HG02763 (cell line): ENCODE measurements around the gene EXT2.

Source experiments
- ATAC-seq: cut with Tn5 transposase; IDR thresholded peaks from one replicate; pipeline ENCODE4 v1.9.1; 2021; ENCODE audit warnings: mild to moderate bottlenecking, moderate library complexity; ENCODE audit not compliant: unreplicated experiment

EXT2 gene

DNA sequence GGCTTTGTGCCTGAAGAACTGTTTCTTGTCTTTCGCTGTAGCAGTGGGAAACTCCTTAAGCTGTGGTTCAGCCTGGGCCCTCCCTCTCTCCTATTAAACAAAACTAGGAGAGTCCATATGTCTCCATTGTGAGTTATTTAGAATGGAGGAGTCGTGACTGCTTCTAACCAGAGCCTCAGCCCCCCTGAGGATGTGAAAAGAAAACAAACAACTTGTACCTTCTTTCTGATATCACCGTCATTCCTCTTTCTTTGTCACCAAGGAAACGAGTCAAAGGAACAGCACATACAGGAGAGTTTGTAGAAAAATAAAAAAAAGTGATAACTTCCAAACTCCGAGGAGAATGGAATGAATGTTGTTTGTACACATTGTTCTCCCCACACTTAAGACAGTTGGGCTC is 11.6 kb upstream of the EXT2 start:
- ATAC-seq: no peak

GRCh38 chr11:44085330-44085729 is 10.1 kb upstream of the EXT2 start:
- ATAC-seq: no peak

DNA sequence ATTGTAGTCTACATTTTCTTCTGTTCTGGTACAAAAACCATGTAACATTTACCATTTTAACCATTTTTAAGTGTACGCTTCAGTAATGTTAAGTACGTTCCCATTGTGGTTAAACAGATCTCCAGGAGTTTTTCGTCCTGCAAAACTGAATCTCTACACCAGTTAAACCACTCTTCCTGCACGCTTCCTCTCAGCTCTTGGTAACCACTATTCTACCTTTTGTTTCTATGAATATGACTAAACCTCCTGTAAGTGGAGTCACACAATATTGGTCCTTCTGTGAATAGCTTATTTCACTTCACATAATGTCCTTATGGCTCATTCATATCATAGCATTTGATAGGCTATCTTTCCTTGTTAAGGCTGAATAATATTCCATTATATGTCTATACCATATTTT is 7.1 kb upstream of the EXT2 start:
- no peak for ATAC-seq

DNA sequence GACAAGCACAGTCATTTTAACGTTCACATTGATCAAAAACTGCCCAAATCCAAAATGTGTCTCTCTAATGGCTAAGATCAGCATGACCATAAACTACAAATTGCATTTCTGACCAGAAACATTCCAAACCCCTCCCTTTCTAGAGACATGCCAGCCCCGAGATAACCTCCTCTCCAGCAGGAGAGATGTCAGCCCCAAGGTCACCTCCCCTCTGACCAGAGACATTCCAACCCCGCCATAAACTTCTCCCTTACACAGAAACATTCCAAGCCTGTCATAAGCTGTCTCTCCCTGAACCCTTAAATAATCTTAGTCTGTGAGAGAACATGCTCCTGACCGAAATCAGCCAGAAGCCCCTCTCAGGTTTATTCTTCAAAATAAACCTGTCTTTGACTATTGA is 6.6 kb upstream of the EXT2 start:
- ATAC-seq: no peak

DNA sequence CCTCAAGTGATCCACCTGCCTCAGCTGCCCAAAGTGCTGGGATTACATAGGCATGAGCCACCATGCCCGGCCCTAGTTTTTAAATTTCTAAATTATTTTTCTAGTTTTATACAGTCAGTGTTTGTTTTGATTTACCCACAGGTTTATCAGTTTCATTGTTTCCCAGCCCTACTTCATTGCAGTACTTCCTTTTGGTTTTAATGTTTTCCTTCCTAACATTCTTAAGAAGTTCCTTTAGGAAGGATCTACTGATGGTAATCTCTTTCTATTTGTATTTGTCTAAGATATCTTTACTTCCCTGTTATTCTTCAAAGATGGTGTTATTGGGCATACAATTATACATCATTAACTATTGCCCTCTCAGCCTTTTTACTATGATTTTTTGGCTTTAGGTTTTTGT is 4.9 kb upstream of the EXT2 start:
- ATAC-seq: no peak

GRCh38 chr11:44094260-44094868 is 1.1 kb upstream of the EXT2 start:
- peak; percentile 32 for ATAC-seq

GRCh38 chr11:44096360-44097185 is 1.1 kb downstream of the EXT2 start:
- no peak for ATAC-seq

- no peak for ATAC-seq
Observed at GRCh38 chr11:44097821-44098220, 2.3 kb downstream of the EXT2 start.

DNA sequence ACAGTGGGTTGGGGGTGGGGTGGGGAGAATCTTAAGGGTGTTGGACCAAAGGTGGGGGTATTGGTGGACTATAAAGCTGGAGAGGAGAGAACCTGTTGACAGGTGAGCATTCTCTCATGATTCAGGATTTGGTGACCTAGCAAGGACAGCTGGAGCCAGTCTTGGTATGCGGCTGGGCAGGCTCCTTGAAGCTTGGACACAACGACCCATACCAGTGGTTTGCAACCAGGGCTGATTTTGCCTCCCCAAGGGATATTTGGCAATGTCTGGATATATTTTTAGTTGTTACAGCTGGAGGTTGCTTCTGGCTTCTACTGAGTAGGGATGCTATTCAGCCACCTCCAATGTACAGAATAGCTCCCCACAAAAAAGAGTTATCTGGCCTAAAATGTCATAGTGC is 5.6 kb downstream of the EXT2 start:
- ATAC-seq: no peak

GRCh38 chr11:44104481-44105294 is 9.2 kb downstream of the EXT2 start:
- ATAC-seq: no peak

DNA sequence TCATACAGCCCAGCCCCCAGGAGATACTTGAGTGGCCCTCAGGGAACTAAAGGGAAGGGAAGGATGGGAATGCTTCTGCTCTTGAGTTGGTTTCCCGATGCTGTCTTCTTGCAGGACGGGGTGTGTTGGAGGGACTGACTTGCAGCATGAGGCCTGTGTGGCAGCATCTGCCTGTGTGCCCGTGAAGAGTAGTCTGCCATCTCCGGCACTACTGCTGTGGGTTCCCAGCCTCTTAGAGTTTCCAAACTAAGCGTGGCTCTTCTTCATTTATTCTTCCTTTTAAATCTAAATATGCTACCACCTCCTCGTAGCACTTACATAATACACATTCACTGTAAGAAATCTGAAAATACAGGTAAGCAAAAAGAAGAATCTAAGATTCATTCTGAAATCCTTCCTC is 12.8 kb downstream of the EXT2 start:
- no peak for ATAC-seq

DNA sequence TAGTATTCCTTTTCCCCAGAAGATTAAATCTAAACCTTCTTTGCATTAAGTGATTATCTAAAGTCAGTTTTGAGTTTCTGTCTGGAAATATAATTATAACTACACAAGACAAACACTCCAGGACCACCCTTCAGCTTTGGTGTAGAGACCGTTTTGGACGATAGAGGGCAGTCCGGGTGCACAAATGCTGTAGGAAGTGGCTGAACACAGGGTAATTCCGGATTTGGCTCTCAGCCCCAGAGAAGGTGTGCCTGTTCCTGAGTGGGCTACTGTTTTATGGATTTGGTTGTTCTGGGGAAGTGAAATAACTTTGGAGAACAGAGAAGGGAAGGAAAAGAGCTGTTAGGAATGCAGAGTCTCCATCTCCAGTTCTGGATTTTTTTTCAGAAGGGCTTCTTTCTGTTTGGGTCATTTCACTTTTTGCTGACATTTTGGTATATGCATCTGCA is 14.8 kb downstream of the EXT2 start:
- ATAC-seq: peak; percentile 90

GRCh38 chr11:44112091-44112821 is 16.8 kb downstream of the EXT2 start:
- no peak for ATAC-seq

- no peak for ATAC-seq
Observed at GRCh38 chr11:44113018-44113417, 17.5 kb downstream of the EXT2 start.

GRCh38 chr11:44113572-44113971 is 18.1 kb downstream of the EXT2 start:
- ATAC-seq: no peak

GRCh38 chr11:44116234-44116830 is 20.9 kb downstream of the EXT2 start:
- no peak for ATAC-seq

GRCh38 chr11:44120169-44120568 is 24.7 kb downstream of the EXT2 start:
- no peak for ATAC-seq

DNA sequence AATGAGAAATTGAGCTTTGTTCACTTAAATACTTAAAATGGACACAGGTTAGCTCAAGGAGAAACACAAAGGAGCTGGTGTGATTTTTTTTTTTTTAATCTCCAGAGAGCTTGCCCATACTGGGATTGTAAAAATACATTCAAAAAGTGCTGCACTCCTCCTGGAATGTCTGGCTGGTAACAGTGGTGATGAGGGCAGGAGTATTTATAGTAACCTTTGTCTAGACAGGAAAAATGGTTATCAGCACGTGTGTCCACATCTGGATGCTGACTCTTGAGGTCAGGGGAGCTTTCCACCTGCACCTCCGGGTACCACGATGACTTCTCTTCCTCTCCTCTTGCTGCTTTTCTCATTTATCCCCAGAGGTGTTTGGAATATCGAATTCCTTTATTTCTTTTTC is 30.1 kb downstream of the EXT2 start:
- ATAC-seq: no peak

DNA sequence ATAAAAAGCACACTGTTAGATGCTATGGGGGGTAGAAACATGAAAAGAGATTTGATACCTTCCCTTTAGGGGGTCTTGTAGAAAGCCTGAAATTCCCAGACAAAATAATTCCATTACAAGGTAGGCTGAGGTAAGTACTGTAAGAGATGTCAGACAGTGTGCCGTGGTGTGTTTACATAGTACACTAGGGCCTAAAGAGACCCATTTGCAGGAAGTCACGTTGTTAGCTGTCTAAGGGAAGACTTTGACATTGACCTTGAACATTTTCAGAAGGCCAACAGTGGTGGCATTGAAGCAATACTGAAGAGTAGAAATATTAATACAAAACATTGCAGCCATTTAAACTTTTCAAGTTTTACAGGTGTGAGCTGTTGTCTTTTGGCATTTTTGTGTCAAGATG is 30.8 kb downstream of the EXT2 start:
- ATAC-seq: no peak

DNA sequence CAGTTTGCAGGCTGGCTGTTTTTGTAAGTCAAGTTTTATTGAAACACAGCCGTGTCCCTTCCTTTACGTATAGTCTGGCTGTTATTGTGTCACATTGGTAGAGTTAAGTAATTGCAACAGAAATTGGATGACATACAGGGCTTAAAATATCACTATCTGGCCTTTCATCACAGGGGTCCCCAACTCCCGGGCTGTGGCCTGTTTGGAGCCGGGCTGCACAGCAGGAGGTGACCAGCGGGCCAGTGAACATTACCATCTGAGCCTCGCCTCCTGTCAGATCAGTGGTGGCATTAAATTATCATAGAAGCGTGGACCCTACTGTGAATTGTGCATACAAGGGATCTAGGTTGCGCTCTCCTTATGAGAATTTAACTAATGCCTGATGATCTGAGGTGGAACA is 31.7 kb downstream of the EXT2 start:
- no peak for ATAC-seq

- no peak for ATAC-seq
Observed at GRCh38 chr11:44128729-44129128, 33.3 kb downstream of the EXT2 start.
